ENCODE data around the gene RNASET2.
"Not testable (repeated sequence)": the region's sequence is repeated elsewhere in the genome, so short reads cannot be mapped to it uniquely, and the experiment has no call there.

RNASET2 gene

DNA sequence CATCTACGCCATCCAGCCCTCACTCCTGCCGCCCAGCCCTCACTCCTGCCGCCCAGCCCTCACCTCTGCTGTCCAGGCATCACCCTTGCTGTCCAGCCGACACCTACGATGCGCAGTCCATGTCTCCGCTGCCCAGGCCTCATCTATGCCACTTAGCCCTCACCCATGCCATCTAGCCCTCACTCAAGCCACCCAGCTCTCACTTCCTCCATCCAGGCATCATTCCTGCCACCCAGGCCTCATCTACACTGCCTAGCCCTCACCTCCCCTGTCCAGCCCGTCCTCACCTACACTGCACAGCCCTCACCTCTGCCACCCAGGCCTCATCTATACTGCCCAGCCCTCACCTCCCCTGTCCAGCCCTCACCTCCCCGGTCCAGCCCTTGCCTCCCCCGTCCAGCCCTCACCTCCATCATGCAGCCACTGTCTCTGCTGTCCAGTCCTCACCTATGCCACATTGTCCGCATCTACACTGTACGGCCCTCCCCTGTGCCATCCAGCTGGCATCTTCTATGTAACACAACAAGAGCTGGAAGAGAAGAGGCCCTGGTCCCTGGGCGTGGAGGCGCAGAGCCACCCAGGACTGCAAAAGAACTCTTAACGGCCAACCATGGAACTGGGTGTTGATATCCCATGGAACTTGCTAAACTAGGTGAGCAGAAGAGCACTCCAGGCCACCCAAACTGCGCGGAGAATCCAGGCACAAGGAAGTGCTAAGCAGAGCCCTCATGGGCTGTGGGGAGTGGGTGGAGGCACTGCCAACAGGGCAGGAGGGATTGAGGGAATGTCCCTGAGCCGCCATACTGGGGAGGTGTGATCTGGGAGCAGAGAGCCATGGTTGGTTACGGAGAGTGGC lies 31.0 kb downstream of the RNASET2 start:
- DNase-seq, result no peak

DNA sequence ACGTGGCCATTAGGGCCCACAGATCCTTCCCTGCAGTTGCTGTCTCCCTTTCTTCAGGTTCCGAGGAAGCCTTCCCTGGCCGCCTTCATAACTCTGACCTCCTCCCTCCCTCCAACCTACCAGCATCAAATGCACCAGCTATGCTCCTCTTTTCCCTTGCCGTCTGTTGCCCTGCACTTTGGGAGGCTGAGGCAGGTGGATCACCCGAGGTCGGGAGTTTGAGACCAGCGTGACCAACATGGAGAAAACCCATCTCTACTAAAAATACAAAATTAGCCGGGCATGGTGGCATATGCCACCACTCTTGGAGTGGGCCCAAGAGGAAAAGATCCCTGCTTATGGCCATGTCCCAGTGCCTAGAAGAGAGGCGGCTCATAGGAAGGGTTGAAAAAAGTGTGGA lies 31.8 kb downstream of the RNASET2 start:
- DNase-seq, result no peak

DNA sequence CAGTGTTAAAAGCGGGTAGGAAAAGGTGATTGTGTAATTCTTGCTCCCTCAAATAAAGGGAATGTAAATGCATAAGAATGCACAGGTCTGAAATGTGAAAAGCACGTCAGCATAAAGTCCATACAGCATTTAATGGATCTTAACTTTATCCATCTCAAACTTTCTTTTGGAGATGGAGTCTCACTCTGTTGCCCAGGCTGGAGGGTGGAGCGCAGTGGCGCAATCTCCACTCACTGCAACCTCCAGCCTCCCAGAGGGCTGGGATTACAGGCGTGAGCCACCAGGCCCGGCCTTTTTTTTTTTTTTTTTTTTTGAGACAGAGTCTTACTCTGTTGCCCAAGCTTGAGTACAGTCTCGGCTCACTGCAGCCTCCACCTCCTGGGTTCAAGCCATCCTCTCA lies 33.4 kb downstream of the RNASET2 start:
- no peak for DNase-seq

DNA sequence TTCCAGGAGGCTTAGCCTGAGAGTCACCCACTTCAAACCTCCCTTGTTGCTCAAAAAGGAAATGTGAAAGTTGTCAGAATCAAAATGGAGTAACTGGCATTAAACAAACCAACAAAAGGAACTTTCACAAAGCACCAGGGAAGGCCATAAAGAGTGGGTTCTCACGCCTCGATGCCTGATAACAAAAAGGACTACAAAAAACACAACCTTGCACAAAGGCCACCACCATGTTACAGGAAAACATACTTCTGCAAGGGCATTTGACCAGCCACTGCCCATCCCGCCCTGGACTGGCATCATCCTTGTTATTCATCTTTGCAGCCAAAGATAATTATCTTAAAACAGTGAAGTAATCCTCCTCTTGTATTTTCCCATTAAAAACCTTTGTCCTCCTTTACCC lies 34.8 kb downstream of the RNASET2 start:
- DNase-seq, result no peak

DNA sequence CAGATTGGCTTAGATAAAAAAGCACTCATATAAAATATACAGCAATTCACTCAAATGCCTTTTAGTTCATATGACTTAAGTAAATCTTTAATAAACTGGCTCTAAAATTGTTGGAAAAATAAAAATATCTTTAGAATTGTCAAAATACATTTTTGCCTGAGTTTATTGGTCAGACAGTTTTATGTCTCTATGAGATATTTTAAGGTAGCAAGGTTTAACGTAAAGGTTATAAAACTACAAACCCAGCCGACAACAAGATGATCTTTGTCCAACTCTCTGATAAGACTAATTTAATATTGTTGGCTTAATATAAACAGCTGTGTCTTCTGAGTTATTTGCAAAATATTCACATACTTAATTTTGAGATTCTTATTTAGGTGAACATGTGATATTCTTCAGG lies 39.5 kb downstream of the RNASET2 start:
- DNase-seq, result no peak

DNA sequence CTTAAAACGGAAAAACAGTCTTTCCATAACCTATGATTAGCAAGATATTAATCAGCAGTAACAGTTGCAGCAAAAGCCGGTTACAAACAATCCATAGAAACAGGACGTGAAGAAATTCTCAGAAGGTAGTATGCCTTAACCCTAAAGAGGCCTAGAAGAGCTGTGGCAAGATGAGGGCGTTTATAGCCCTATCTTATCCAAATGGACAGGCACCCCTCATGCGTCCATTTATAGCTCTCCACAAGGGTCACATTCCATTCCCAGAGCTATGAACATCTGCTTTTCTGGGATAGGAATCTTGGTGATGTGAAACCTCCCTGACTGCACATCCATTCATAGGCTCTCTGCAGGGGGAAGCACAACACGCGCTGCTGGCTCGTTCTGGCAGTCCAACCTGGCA lies 40.9 kb downstream of the RNASET2 start:
- not testable (repeated sequence) for DNase-seq

DNA sequence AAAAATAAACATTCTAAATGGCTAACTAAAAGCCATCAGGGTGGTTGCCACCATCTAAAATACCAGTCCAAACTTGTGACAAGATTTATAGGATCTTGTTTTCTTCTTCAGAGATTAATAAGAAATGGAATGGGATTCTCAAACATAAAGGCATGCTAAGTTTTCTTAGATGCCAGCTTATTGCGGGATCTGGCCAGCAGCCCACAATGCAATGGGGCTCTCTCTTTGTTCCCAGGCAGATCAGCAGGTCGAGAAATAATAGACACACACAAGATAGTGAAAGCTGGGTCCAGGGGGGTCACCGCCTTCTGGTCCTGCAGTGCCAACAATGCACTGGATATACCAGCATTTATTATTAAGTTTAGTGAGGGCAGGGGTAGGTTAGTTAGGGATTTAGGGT lies 41.4 kb downstream of the RNASET2 start:
- DNase-seq, result not testable (repeated sequence)

DNA sequence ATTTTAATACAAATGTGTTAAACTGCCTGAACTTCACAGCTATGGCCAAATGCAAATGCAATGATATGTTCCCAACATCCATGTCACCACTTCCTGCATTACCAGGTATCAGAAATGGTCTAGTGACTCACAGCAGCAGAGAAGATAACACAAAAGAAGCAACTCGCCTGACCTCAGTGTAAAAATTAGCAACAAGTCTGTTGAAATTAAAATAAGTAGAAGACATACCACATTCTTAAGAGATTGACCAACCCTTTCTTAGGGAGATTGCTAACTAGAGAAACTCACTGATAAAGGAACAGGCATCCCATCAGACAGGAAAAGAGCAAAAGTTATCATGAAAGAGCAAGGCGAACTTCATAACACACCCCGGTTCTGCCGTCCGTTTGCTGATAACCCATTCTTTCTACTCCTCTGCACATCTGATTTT lies 45.1 kb downstream of the RNASET2 start:
- no peak for DNase-seq

DNA sequence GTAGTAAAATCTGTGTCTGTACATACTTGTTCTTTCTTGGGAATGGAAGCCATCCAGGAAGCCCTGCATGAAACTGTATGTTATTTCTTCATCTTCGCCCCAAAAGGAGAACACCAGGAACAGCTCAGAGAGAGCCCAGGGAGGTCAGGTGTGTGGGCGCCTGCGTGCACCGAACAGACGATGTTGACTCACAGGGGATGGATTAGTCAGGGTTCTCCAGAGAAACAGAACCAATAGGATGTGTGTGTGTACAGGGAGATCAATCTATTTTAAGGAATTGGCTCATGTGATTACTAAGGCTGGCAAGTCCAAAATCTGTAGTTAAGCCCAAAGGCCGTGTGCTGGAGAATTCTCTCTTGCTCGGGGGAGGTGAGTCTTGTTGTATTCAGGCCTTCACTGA lies 45.7 kb downstream of the RNASET2 start:
- no peak for DNase-seq

DNA sequence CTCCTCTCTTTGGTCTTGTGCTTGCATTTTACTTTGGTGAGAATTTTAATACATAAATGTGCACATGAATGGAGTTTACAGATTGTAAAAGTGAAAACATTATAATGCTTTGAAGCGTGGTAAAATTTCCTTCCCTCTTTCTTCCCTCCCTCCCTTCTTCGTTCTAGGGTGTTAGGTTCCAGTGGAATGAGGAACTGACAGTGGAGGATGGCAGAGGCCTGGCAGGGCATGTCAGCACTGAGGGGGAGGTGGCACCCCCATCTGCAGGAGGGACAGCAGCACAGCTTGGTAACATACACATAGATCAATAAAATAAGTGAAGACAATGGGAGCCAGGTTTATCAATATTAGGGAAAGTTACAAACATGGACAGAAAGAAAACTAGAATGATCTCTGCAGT lies 47.5 kb downstream of the RNASET2 start:
- no peak for DNase-seq

DNA sequence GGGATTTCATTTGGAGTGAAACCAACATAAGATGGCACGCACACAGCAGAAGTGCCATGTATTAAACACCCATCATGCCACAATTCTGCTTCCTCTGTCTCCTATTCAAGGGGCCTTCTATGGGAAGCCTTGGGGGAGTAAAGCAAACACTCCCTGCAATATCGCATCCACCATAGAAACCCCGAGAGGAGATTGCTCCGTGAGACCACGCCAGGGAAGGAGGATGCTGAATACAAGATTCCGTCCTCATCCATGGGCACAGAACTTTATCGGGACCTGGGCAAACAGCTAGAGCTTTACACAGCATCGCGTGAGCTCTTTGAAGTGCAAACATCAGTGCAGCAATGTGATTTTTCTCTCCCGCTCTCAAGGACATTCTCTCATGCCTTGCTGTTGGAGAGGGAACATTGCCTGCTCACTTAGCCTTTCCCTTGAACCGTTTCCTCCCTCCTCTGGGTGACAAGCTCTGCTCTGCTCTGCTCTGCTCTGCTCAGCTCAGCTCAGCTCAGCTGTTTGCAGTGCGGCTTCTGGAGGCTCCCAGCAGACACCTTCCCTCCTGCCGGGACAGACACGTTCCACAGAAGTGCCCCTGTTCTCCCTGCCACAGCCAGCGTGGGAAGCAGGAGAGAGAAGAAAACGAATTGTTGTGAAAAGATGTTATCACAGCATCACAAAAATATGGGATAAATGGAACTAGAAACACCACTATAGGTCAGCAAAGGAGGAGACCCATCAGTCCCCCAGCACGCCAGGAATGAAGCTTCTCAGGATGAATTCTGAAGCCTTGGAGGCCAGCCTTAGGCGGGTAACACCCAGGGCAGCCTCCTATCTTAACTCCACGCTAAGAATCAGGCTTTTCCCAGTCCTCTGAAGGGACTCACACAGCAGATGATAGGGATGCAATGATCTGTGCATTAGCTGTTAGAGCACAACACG lies 48.2 kb downstream of the RNASET2 start:
- DNase-seq, result no peak

DNA sequence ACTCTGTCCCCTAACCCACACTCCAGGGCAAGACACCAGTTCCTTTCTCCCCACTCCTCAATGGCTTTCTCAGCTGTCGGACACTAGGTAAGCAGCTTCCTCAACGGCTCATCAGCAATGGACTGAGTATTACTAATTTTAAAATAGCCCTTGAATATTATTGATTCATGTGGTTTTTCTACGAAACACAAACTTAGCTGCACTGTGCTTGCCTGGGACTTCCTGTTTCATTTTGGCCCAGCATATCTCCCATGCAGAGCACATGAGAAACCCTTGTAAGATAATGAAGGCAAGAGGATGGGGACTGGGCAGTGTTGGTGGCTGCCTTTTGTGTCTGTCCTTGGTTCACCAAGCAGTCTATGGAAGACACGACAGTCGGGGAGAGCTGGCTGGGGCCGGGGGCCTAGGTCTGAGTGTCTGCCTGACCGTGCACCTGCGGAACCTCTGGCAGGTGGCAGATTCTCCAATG lies 48.9 kb downstream of the RNASET2 start:
- no peak for DNase-seq

DNA sequence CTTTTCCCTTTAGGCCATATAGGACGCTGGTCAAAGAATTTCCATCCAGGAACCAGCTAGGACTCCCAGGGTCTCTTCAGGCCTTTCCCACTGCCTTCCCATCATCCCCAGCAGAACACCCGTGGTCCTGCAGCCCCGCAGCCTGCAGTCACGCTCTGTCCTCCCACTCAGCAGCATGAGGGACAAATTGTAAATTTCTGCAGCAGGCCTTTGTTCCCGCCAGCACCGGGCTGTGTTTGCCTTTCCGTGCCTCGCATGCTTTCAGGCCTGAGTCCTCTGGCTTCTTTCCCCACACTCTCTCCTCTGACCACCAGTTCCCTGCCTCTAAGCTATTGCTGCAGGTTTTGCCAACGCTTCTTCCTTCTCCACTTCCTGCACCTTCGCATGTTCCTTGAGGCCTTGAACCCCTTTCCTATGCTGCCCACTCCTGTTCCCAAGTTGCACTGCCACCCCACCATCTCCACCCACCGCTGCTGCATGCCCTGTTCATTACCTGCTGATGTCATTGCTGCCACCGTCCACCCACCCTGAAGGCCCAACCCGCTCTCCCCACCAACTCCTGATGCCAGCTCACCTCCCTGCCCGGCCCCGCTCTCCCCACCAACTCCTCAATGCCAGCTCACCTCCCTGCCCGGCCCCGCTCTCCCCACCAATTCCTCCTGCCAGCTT lies 49.8 kb downstream of the RNASET2 start:
- no peak for DNase-seq

DNA sequence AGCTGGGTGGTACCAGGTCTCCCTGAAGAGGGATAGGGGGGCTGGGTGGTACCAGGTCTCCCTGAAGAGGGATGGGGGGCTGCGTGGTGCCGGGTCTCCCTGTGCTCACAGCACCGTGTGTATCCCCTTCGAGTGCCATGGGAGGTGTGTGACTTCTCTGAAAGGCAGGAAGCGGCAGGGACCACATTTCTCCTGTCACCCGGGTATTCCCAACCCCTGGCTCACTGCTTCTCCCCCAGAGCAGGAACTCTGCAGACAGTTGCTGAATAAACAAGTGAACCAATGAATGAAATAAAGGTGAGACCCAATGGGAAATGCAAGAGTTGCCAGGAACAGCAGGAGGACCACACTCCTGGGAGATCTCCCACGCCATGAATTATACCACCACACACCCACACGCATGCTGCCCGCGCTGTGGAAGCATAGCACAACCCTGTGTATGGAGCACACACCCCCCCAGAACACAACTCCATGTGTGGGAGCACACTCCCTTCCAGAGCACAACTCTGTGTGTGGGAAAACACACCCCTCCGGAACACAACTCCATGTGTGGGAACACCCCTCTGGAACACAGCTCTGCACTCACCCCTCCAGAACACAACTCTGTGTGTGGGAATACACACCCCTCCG lies 50.7 kb downstream of the RNASET2 start:
- no peak for DNase-seq

DNA sequence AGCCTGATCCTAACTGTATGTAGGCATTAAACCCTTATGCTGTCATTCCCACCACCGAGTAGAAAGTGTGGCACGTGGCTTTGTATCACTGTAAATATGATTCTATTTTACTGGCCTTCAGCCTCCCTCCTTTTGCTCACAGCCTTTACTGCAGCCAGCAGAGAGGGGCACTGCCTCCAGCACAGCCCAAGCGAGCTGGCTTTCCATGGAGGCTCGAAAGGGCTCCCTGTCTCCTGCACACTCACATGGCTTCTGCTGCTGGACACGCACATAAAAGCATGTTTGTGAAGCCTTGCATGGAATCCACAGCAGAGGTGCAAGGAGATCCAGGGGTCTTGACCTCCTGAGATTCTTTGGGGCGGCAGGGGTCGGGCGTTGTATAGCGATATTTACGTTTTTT lies 51.3 kb downstream of the RNASET2 start:
- DNase-seq, result no peak

DNA sequence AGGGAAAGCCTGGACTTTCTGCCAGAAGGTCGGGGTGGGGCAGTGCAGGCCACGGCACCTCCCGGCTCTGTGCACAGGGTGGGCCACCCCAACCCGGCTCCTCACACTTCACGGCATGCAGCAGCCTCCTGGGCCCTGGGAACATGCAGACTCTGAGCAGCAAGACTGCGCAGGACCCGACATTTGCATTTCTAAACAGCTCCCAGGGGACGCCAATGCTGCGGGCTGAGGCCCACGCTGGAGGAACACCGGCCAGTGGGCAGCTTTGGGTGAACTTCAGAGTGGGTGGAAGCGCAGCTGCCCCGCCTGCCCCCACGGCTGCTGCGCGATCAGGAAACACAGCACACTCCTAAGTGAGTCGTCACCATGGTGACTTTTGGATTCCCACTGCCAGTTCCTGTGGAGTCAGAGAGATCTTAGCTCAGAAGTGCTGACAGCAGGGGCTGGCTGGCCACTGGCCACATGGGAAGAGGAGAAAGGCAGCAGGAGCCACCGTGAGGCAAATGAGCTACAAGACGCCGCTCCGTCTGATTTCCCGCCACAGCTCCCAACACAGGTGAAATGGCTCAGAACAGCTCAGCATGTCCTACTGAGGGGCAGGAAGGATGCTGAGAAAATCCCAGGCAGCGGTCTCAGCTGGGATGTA lies 52.1 kb downstream of the RNASET2 start:
- no peak for DNase-seq

DNA sequence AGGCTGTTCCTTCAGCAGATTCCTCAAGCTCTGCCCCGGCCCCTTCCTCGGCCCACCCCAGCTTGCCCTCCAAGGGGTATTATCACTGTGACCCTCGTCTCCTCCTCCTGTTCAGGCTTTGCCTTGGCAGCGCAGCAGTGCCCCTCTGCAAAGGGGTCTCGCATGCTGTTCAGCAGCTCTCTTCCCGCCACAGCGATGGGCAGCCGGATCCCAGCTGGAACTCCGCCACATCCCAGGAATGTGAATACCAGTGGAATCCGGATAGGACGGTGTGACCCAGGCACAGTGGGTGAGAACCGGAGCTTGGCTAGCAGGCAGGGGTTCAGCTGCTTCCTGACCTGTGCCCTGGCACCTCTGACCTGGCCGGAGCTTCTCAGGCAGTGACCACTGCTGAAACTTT lies 52.9 kb downstream of the RNASET2 start:
- no peak for DNase-seq

DNA sequence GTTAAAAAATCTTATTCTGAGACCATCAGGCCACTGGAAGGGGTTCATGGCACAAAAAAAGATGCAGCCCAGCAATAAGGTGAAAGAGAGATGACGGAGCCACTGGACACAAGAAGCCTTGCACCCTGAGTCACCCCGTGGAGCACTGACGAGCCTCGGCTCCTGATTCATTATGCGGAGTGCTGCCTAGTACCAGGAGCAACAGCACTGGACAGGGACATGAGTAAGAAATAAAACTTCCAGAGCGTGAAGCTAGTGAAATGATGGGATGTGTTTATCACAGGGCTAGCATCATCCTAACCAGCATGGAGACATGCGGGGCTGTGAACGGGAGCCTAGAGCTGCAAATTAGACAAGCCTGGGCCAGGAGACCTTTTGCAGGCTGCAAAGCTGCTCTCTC lies 53.3 kb downstream of the RNASET2 start:
- DNase-seq, result no peak

DNA sequence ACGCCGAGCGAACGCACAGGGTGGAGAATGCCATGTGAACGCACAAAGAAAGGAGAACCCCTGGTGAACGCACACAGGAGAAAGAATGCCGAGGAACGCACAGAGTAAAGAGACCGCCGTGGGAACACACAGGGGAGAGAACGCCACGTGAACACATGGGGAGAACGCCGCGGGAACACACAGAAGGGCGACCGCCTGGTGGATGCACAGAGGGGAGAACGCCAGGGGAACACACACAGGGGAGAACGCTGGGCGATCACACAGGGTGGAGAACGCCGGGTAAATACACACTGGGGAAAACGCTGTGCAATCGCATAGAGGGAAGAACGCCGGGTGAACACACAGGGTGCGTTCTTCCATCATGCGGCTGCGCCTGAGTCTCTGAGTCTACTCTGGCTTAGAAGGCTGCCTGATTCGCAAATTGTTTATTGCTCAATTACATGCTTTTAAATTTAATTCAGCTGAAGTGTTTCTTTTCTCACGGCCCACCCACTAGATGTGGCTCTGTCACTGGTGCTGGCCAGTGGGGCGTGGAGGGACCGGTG lies 54.1 kb downstream of the RNASET2 start:
- DNase-seq, result no peak

DNA sequence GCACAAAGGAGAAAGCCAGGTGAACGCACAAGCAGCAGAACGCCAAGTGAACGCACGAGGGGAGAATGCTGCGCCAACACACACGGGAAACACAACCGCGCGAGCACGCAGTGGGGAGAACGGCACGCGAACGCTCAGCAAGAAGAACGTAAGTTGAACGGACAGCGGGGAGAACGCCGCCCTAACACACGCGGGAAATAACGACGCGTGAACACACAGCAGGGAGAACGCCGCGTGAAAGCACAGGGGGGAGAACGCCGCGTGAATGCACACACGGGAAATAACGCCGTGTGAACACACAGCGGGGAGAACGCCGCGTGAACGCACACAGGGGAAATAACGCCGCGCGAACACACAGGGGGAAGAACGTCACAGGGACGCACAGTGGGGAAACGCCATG lies 54.7 kb downstream of the RNASET2 start:
- no peak for DNase-seq

DNA sequence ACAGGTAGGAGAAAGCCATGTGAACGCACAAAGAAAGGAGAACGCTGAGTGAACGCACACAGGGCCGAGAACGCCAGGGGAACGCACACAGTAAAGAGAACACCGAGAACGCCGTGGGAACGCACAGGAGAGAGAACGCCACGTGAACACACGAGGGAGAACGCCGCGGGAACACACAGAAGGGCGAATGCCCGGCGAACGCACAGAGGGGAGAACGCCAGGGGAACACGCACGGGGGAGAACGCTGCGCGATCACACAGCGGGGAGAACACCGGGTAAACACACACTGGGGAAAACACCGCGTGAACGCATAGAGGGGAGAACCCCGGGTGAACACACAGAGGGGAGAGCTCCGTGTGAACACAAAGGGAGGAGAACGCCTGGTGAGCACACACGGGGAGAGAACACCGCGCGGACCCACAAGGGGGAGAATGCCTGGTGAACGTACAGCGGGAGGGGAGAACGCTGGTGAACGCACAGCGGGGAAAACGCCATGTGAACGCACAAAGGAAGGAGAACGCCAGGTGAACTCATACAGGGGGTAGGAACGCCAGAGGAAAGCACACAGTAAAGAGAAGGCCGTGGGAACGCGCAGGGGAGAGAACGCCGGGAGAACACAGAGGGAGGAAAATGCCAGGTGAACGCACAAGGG lies 55.3 kb downstream of the RNASET2 start:
- no peak for DNase-seq
